Trophoblast cell (in vitro differentiated cells and primary cell): ENCODE data around the gene ITGB8.

Experiments used
- DNase-seq, 2 donors: peaks; one replicate each; pipeline ENCODE4 v3.0.0-alpha.2; 2016
- H2AFZ ChIP-seq: 2 replicates; pipeline ENCODE4 v1.6.1; 2013; ENCODE audit warnings: low read length, moderate library complexity, mild to moderate bottlenecking; ENCODE audit not compliant: insufficient read depth, poor library complexity
- H2AK5ac ChIP-seq: 2 replicates; pipeline ENCODE4 v1.6.1; 2013; ENCODE audit warnings: mild to moderate bottlenecking, low read length
- H2BK120ac ChIP-seq: 2 replicates; pipeline ENCODE4 v1.6.1; 2013; ENCODE audit warnings: low read length, mild to moderate bottlenecking, moderate library complexity; ENCODE audit not compliant: insufficient read depth, poor library complexity
- H2BK12ac ChIP-seq: 2 replicates; pipeline ENCODE4 v1.6.1; 2013; ENCODE audit warnings: mild to moderate bottlenecking, low read length, moderate library complexity
- H2BK5ac ChIP-seq: 2 replicates; pipeline ENCODE4 v1.6.1; 2013; ENCODE audit warnings: low read length, low read depth, moderate library complexity, mild to moderate bottlenecking; ENCODE audit not compliant: poor library complexity
- H3K14ac ChIP-seq: 2 replicates; pipeline ENCODE4 v1.6.1; 2013; ENCODE audit warnings: mild to moderate bottlenecking, low read length
- H3K18ac ChIP-seq: 2 replicates; pipeline ENCODE4 v1.6.1; 2013; ENCODE audit warnings: mild to moderate bottlenecking, low read length
- H3K23ac ChIP-seq: 2 replicates; pipeline ENCODE4 v1.6.1; 2013; ENCODE audit warnings: low read length
- H3K27ac ChIP-seq: 2 replicates; pipeline ENCODE4 v1.5.1; 2013; ENCODE audit warnings: low read depth, mild to moderate bottlenecking, inconsistent platforms, low read length, moderate library complexity
- H3K27me3 ChIP-seq: 2 replicates; pipeline ENCODE4 v1.6.1; 2013; ENCODE audit warnings: inconsistent platforms, mild to moderate bottlenecking, low read length, moderate library complexity; ENCODE audit not compliant: insufficient read depth
- H3K36me3 ChIP-seq, 2 experiments: 1 replicate in 1 of 2; 2 replicates in 1 of 2; pipeline ENCODE4 v1.6.1; 2013; ENCODE audit warnings: low read length in 2 of 2, mild to moderate bottlenecking in 2 of 2, moderate library complexity in 1 of 2; ENCODE audit not compliant: insufficient read depth in 2 of 2, control insufficient read depth in 1 of 2
- H3K4ac ChIP-seq: 2 replicates; pipeline ENCODE4 v1.6.1; 2013; ENCODE audit warnings: low read depth, mild to moderate bottlenecking, low read length, moderate library complexity
- H3K4me1 ChIP-seq, 2 experiments: 1 replicate in 1 of 2; 2 replicates in 1 of 2; pipeline ENCODE4 v1.6.1; 2013; ENCODE audit warnings: low read length in 2 of 2, mild to moderate bottlenecking in 2 of 2, moderate library complexity in 1 of 2; ENCODE audit not compliant: insufficient read depth in 2 of 2, control insufficient read depth in 1 of 2
- H3K4me2 ChIP-seq: 2 replicates; pipeline ENCODE4 v1.6.1; 2013; ENCODE audit warnings: inconsistent platforms, mild to moderate bottlenecking, low read length, moderate library complexity
- H3K4me3 ChIP-seq: 2 replicates; pipeline ENCODE4 v1.5.1; 2013; ENCODE audit warnings: mild to moderate bottlenecking, low read depth, low read length, inconsistent platforms
- H3K79me1 ChIP-seq: one replicate; pipeline ENCODE4 v1.6.1; 2013; ENCODE audit warnings: low read length
- H3K79me2 ChIP-seq: 2 replicates; pipeline ENCODE4 v1.6.1; 2013; ENCODE audit warnings: low read length, mild to moderate bottlenecking; ENCODE audit not compliant: control insufficient read depth, insufficient read depth, poor library complexity
- H3K9ac ChIP-seq: 2 replicates; pipeline ENCODE4 v1.6.1; 2013; ENCODE audit warnings: mild to moderate bottlenecking, low read length
- H3K9me3 ChIP-seq: 2 replicates; pipeline ENCODE4 v1.6.1; 2013; ENCODE audit warnings: low read depth, mild to moderate bottlenecking, control low read depth, inconsistent platforms, low read length; ENCODE audit not compliant: insufficient read depth
- H4K12ac ChIP-seq: 2 replicates; pipeline ENCODE4 v1.6.1; 2013; ENCODE audit warnings: low read depth, mild to moderate bottlenecking, low read length, moderate library complexity
- H4K8ac ChIP-seq: 2 replicates; pipeline ENCODE4 v1.6.1; 2013; ENCODE audit warnings: low read depth, mild to moderate bottlenecking, low read length, moderate library complexity
- H4K91ac ChIP-seq: one replicate; pipeline ENCODE4 v1.6.1; 2013; ENCODE audit warnings: low read depth, mild to moderate bottlenecking, low read length, moderate library complexity
- WGBS: extraction: QIAGEN DNeasy Blood & Tissue Kit; methylation state at CpG from one replicate; pipeline ENCODE4 v1.1.7; 2013; ENCODE audit warnings: missing lambda C conversion rate; ENCODE audit not compliant: insufficient read length, insufficient coverage; ENCODE audit errors: extremely low coverage; 5-methylcytosine and 5-hydroxymethylcytosine counted together

Gene ITGB8

GRCh38 chr7:20348125-20348807, 17.6 kb downstream of the ITGB8 start:
- no peak overlapping the region for H2AFZ ChIP-seq
- no peak overlapping the region for H3K4me3 ChIP-seq
- H3K23ac ChIP-seq: no peak overlapping the region
- no peak overlapping the region for H4K12ac ChIP-seq
- no peak overlapping the region for H4K91ac ChIP-seq
- H3K79me1 ChIP-seq: no peaks in the 10 kb centered on the region
- H3K36me3 ChIP-seq: no peaks in the 10 kb centered on the region
- no peak overlapping the region for H3K27ac ChIP-seq
- H3K14ac ChIP-seq: no peak overlapping the region
- no peaks in the 10 kb centered on the region for H3K9me3 ChIP-seq
- no peak overlapping the region for H2BK12ac ChIP-seq
- H2BK120ac ChIP-seq: no peak overlapping the region
- no peak overlapping the region for H3K4ac ChIP-seq
- H2AK5ac ChIP-seq: no peak overlapping the region
- no peak overlapping the region for H3K18ac ChIP-seq
- H3K4me2 ChIP-seq: no peak overlapping the region
- H3K9ac ChIP-seq: no peak overlapping the region
- no peaks in the 10 kb centered on the region for H3K79me2 ChIP-seq
- H4K8ac ChIP-seq: no peak overlapping the region
- no peaks in the 10 kb centered on the region for H3K4me1 ChIP-seq
- no peak for DNase-seq
- H2BK5ac ChIP-seq: no peak overlapping the region
- no CpG with 5 or more reads among the region's 2 CpGs for WGBS
- H3K27me3 ChIP-seq: no peaks in the 10 kb centered on the region

- H3K79me2 ChIP-seq: no peaks in the 10 kb centered on the region
- H3K4me1 ChIP-seq: no peaks in the 10 kb centered on the region
- H3K9me3 ChIP-seq: no peaks in the 10 kb centered on the region
- H2BK12ac ChIP-seq: no peak overlapping the region
- H3K9ac ChIP-seq: no peak overlapping the region
- H3K27me3 ChIP-seq: no peaks in the 10 kb centered on the region
- H4K8ac ChIP-seq: no peak overlapping the region
- H2AK5ac ChIP-seq: no peak overlapping the region
- H3K36me3 ChIP-seq: no peaks in the 10 kb centered on the region
- H4K12ac ChIP-seq: no peak overlapping the region
- no peak overlapping the region for H3K4ac ChIP-seq
- H2BK120ac ChIP-seq: no peak overlapping the region
- no CpG with 5 or more reads among the region's 4 CpGs for WGBS
- no peak overlapping the region for H3K4me3 ChIP-seq
- H3K79me1 ChIP-seq: no peaks in the 10 kb centered on the region
- no peak overlapping the region for H3K14ac ChIP-seq
- no peak overlapping the region for H3K23ac ChIP-seq
- H3K27ac ChIP-seq: no peak overlapping the region
- no peak overlapping the region for H2AFZ ChIP-seq
- no peak overlapping the region for H3K4me2 ChIP-seq
- no peak for DNase-seq
- no peak overlapping the region for H4K91ac ChIP-seq
- H2BK5ac ChIP-seq: no peak overlapping the region
- H3K18ac ChIP-seq: no peak overlapping the region
Measured at GRCh38 chr7:20350518-20350951, 19.8 kb downstream of the ITGB8 start.

- H3K79me1 ChIP-seq: no peaks in the 10 kb centered on the region
- no peak overlapping the region for H3K4me2 ChIP-seq
- H3K36me3 ChIP-seq: no peaks in the 10 kb centered on the region
- no peak overlapping the region for H4K12ac ChIP-seq
- H3K4me3 ChIP-seq: no peak overlapping the region
- no peak overlapping the region for H2BK12ac ChIP-seq
- H3K4ac ChIP-seq: no peak overlapping the region
- no peak overlapping the region for H2BK120ac ChIP-seq
- no peaks in the 10 kb centered on the region for H3K4me1 ChIP-seq
- H3K79me2 ChIP-seq: no peaks in the 10 kb centered on the region
- no CpG with 5 or more reads among the region's 1 CpG for WGBS
- no peak for DNase-seq
- H3K23ac ChIP-seq: no peak overlapping the region
- no peaks in the 10 kb centered on the region for H3K9me3 ChIP-seq
- no peak overlapping the region for H3K9ac ChIP-seq
- H3K14ac ChIP-seq: no peak overlapping the region
- no peak overlapping the region for H4K91ac ChIP-seq
- no peak overlapping the region for H3K27ac ChIP-seq
- no peak overlapping the region for H3K18ac ChIP-seq
- no peak overlapping the region for H4K8ac ChIP-seq
- no peak overlapping the region for H2BK5ac ChIP-seq
- H3K27me3 ChIP-seq: no peaks in the 10 kb centered on the region
- no peak overlapping the region for H2AK5ac ChIP-seq
- H2AFZ ChIP-seq: no peak overlapping the region
Measured at GRCh38 chr7:20350996-20351692, 20.4 kb downstream of the ITGB8 start.

- Histone ChIP-seq H2AK5ac (no peak overlapping the region), H3K14ac (no peak overlapping the region), H4K12ac (no peak overlapping the region), H3K23ac (no peak overlapping the region), H3K4me3 (no peak overlapping the region), H3K79me2 (no peaks in the 10 kb centered on the region), H2BK120ac (no peak overlapping the region), H3K36me3 (no peaks in the 10 kb centered on the region), H3K4me2 (no peak overlapping the region), H3K27me3 (no peaks in the 10 kb centered on the region), H4K8ac (no peak overlapping the region), H2BK12ac (no peak overlapping the region), H2BK5ac (no peak overlapping the region), H2AFZ (no peak overlapping the region), H4K91ac (no peak overlapping the region), H3K79me1 (no peaks in the 10 kb centered on the region), H3K27ac (no peak overlapping the region), H3K4me1 (no peaks in the 10 kb centered on the region), H3K9me3 (no peaks in the 10 kb centered on the region), H3K18ac (no peak overlapping the region), H3K4ac (no peak overlapping the region), H3K9ac (no peak overlapping the region)
- no peak for DNase-seq
- no CpG with 5 or more reads among the region's 1 CpG for WGBS
Measured at GRCh38 chr7:20351901-20352300, 21.2 kb downstream of the ITGB8 start.
